ENCODE results near the gene RNASET2. TPM values are rescaled to one million over a fixed set of nuclear protein-coding genes. Genes with fewer than 3 reads are reported as not detected.

The RNASET2 gene
- total and polyA plus RNA-seq, 7 donors, result 2.8 to 10.1 (median 3.9) TPM

DNA sequence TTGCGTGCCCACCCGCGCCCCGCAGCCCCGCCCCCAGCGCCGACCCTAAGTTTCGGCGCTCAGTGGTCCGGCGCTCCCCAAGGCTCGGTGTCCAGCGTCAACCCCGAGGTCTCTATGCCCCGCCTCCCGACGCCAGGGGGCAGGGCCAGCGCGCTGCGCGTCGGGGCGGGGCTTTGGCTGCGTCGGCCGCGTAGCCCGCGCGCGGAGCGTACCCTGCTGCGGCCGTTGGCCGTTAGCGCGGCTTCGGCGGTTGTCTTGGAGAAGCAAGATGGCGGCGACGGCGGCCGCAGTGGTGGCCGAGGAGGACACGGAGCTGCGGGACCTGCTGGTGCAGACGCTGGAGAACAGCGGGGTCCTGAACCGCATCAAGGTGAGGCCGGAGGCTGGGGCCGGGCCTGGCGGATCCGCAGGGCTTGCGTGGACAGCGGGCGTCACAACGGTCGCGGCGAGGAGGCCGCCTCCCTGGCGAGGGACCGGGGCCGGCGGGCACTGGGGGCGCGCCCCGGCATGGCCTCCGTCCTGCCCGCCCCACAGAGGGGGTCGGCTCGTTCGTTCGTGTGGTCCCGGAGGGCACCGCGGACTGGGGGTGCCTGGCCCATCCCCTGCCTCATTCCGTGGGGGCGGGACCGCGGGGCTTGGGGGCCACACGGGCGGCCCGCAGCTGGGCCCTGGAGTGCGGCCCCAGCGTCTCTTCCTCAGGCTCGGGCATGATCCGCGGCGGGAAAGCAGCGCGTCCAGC lies 43.0 kb upstream of the RNASET2 start, which contains the start of gene CEP43:
Gene CEP43, plus strand, starts transcription at position 253 of the 739 bp plus-strand sequence. Its CDS starts 16 bp downstream, at position 269.
- no peaks in the 10 kb centered on the region for H3K27me3 ChIP-seq (ENCODE audit: insufficient read depth in 3 of 3, low read length in 2 of 3)
- WGBS, 3 donors, result 1% methylated on average over 59 to 93 of the region's 93 CpGs
- intact Hi-C loops (cut with DNase I), result loop anchor here (5.0 kb wide), 1 partner anchor 42 kb away; the partner anchor contains the start of gene RNASET2 (in 2 of the 2)
- H3K27ac ChIP-seq, result peak within 1 kb of the TSS; percentile 62
- peaks cover 17% of the 10 kb centered on the region for H3K4me1 ChIP-seq
- ATAC-seq (peak; percentile 99), DNase-seq (peak; percentile 96 to 97)
- H3K4me3 ChIP-seq, result peak within 1 kb of the TSS; percentile 86
- no peaks in the 10 kb centered on the region for H3K9me3 ChIP-seq
- TF ChIP-seq, protein P1, sequence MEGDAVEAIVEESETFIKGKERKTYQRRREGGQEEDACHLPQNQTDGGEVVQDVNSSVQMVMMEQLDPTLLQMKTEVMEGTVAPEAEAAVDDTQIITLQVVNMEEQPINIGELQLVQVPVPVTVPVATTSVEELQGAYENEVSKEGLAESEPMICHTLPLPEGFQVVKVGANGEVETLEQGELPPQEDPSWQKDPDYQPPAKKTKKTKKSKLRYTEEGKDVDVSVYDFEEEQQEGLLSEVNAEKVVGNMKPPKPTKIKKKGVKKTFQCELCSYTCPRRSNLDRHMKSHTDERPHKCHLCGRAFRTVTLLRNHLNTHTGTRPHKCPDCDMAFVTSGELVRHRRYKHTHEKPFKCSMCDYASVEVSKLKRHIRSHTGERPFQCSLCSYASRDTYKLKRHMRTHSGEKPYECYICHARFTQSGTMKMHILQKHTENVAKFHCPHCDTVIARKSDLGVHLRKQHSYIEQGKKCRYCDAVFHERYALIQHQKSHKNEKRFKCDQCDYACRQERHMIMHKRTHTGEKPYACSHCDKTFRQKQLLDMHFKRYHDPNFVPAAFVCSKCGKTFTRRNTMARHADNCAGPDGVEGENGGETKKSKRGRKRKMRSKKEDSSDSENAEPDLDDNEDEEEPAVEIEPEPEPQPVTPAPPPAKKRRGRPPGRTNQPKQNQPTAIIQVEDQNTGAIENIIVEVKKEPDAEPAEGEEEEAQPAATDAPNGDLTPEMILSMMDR (IDR thresholded peaks at IDR 0.05), result no peak
- peaks cover 0 to 20% of the 10 kb centered on the region in 2 donors for H3K36me3 ChIP-seq (ENCODE audit: insufficient read depth in 1 of 2, low read depth in 1 of 2)

- peak overlapping the region; percentile 86 for H3K4me3 ChIP-seq
- intact Hi-C loops (cut with DNase I), result loop anchor here (5.0 kb wide), 1 partner anchor 41 kb away; the partner anchor contains the start of gene RNASET2 (in 2 of the 2)
- H3K27ac ChIP-seq, result peak overlapping the region; percentile 62
- peaks cover 17% of the 10 kb centered on the region for H3K4me1 ChIP-seq
- H3K36me3 ChIP-seq (ENCODE audit: insufficient read depth in 1 of 2, low read depth in 1 of 2), result peaks cover 0 to 15% of the 10 kb centered on the region in 2 donors
- no peaks in the 10 kb centered on the region for H3K9me3 ChIP-seq
- 0 to 1% (median 0%) methylated on average over 75 to 96 of the region's 96 CpGs for WGBS, 3 donors
- H3K27me3 ChIP-seq (ENCODE audit: insufficient read depth in 3 of 3, low read length in 2 of 3), result no peaks in the 10 kb centered on the region
- peak in 1 of 4 donors; percentile 4 for ATAC-seq
- TF ChIP-seq, protein P1 (IDR thresholded peaks at IDR 0.05), result no peak
- peak; percentile 25 to 55 for DNase-seq
Observed at GRCh38 chr6:166998256-166999144, 42.1 kb upstream of the RNASET2 start.

DNA sequence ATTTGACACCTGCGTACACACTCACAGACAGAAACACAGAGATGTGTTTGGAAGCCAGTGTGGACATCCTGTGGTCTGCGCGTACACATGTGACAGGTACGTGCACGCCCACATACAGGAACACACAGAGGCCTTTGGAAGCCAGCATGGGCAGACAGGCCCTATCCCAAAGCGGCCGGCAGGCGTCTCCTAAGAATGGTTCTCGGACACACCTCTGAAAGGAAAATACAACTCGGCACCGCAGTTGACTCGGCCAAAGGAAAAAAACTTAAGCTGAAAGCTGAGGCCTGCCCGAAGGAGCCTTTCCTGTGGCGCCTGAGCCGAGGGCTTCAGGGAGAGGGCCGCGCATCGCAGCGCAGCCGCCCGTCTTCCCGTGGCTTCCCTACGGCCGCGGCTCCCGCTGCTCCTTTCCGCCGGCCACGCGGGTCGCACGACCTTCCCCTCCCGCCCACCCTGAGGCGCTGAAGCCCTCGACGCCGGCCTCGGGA lies 41.5 kb upstream of the RNASET2 start:
- ATAC-seq (no peak), DNase-seq (peak; percentile 43 to 60)
- WGBS, 3 donors, result 3 to 7% (median 6%) methylated on average over 37 to 38 of the region's 38 CpGs
- TF ChIP-seq, protein P1 (IDR thresholded peaks at IDR 0.05), result no peak
- Histone ChIP-seq H3K4me1 (peaks cover 17% of the 10 kb centered on the region), H3K36me3 (ENCODE audit: insufficient read depth in 1 of 2, low read depth in 1 of 2) (peaks cover 0 to 15% of the 10 kb centered on the region in 2 donors), H3K9me3 (no peaks in the 10 kb centered on the region), H3K27ac (peak overlapping the region; percentile 62), H3K27me3 (ENCODE audit: insufficient read depth in 3 of 3, low read length in 2 of 3) (no peaks in the 10 kb centered on the region), H3K4me3 (peak overlapping the region; percentile 86)
- intact Hi-C loops (cut with DNase I), result loop anchor here (5.0 kb wide), 1 partner anchor 41 kb away; the partner anchor contains the start of gene RNASET2 (in 2 of the 2)

- Histone ChIP-seq H3K9me3 (no peaks in the 10 kb centered on the region), H3K4me3 (peak overlapping the region; percentile 86), H3K27me3 (ENCODE audit: insufficient read depth in 3 of 3, low read length in 2 of 3) (no peaks in the 10 kb centered on the region), H3K27ac (no peak overlapping the region), H3K36me3 (ENCODE audit: insufficient read depth in 1 of 2, low read depth in 1 of 2) (peaks cover 0 to 12% of the 10 kb centered on the region in 2 donors), H3K4me1 (peaks cover 17% of the 10 kb centered on the region)
- intact Hi-C loops (cut with DNase I), result loop anchor here (5.0 kb wide), 1 partner anchor 40 kb away; the partner anchor contains the start of gene RNASET2 (in 2 of the 2)
- ATAC-seq (no peak), DNase-seq (no peak)
- WGBS, 3 donors, result 74 to 89% (median 88%) methylated on average over 3 of the region's 3 CpGs
- TF ChIP-seq, protein P1 (IDR thresholded peaks at IDR 0.05), result no peak
Observed at GRCh38 chr6:166997348-166997747, 41.0 kb upstream of the RNASET2 start.

Data from psoas muscle (tissue), 8 donors.